ENCODE data around the gene PFKL. TPM values are rescaled to one million over a fixed set of nuclear protein-coding genes. Genes with fewer than 3 reads are reported as not detected.

PFKL gene
- total RNA-seq, 4 donors from 2014 or later: 94.6 to 155 (median 141) TPM

DNA sequence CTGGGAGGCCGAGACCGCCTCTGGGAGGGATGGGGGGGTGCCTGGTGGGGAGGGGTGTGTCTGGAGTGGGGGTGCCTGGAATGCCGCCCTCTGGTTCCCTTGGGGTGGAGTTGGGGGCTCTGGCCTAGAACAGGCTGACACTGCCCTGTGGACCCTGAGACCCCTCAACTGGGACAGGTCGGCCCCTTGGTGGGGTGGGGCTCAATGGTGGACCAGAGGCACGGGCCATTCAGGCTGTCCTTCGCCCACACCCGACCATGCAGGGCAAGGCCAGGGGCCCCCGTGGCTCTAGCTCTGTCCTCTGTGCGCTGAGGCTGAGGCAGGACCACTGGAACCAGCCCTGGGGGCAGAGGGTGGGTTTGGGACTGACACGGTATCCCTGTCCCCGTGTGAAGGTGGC is 14.7 kb downstream of the PFKL start:
- peak overlapping the region in 1 of 4 donors; percentile 74 for H3K27ac ChIP-seq
- 69 to 86% methylated on average over 8 to 11 of the region's 11 CpGs for WGBS, 2 donors
- no peaks in the 10 kb centered on the region for H3K27me3 ChIP-seq
- peaks cover 0 to 10% (median 0%) of the 10 kb centered on the region in 4 donors for H3K4me1 ChIP-seq
- H3K4me3 ChIP-seq: no peak overlapping the region
- TF ChIP-seq POLR2A (IDR thresholded peaks at IDR 0.05) (no peak), CTCF (IDR thresholded peaks at IDR 0.05) (no peak), EP300 (IDR thresholded peaks at IDR 0.05) (no peak)
- peaks cover 0 to 100% (median 21%) of the 10 kb centered on the region in 3 donors for H3K36me3 ChIP-seq
- no peak for DNase-seq (ENCODE audit: low spot score in 2 of 2)
- no peaks in the 10 kb centered on the region for H3K9me3 ChIP-seq

GRCh38 chr21:44315691-44316203 is 15.9 kb downstream of the PFKL start:
- no peak for DNase-seq (ENCODE audit: low spot score in 2 of 2)

GRCh38 chr21:44316277-44316900 is 16.5 kb downstream of the PFKL start:
- Histone ChIP-seq H3K36me3 (peaks cover 0 to 100% (median 15%) of the 10 kb centered on the region in 3 donors), H3K27me3 (no peaks in the 10 kb centered on the region), H3K4me3 (no peak overlapping the region), H3K9me3 (no peaks in the 10 kb centered on the region), H3K4me1 (peaks cover 0 to 6% (median 0%) of the 10 kb centered on the region in 4 donors), H3K27ac (peak overlapping the region; percentile 7 to 74 (median 38))
- no peak for TF ChIP-seq EP300 (IDR thresholded peaks at IDR 0.05)
- TF ChIP-seq CTCF (IDR thresholded peaks at IDR 0.05): no peak
- no peak for TF ChIP-seq POLR2A (IDR thresholded peaks at IDR 0.05)
- no peak for DNase-seq (ENCODE audit: low spot score in 2 of 2)
- 78 to 83% methylated on average over 14 to 26 of the region's 27 CpGs for WGBS, 2 donors

More at GRCh38 chr21:44315691-44316203, 15.9 kb downstream of the PFKL start:
- Histone ChIP-seq H3K36me3 (peaks cover 0 to 100% (median 20%) of the 10 kb centered on the region in 3 donors), H3K9me3 (no peaks in the 10 kb centered on the region), H3K4me1 (peaks cover 0 to 6% (median 0%) of the 10 kb centered on the region in 4 donors), H3K27ac (peak overlapping the region in 3 of 4 donors; percentile 30 to 74 (median 46)), H3K27me3 (no peaks in the 10 kb centered on the region), H3K4me3 (no peak overlapping the region)
- 91 to 94% methylated on average over 7 to 9 of the region's 16 CpGs for WGBS, 2 donors
- no peak for TF ChIP-seq EP300 (IDR thresholded peaks at IDR 0.05)
- TF ChIP-seq POLR2A (IDR thresholded peaks at IDR 0.05): no peak
- no peak for TF ChIP-seq CTCF (IDR thresholded peaks at IDR 0.05)

GRCh38 chr21:44317241-44317782 is 17.5 kb downstream of the PFKL start:
- WGBS, 2 donors: 46 to 52% methylated on average over 9 to 10 of the region's 19 CpGs

More at GRCh38 chr21:44317241-44317782, 17.5 kb downstream of the PFKL start:
- H3K4me3 ChIP-seq: no peak overlapping the region
- TF ChIP-seq POLR2A (IDR thresholded peaks at IDR 0.05): no peak
- TF ChIP-seq CTCF (IDR thresholded peaks at IDR 0.05): no peak
- no peak for TF ChIP-seq EP300 (IDR thresholded peaks at IDR 0.05)
- H3K36me3 ChIP-seq: peaks cover 0 to 100% (median 13%) of the 10 kb centered on the region in 3 donors
- H3K9me3 ChIP-seq: no peaks in the 10 kb centered on the region
- no peak for DNase-seq (ENCODE audit: low spot score in 2 of 2)
- H3K27me3 ChIP-seq: no peaks in the 10 kb centered on the region
- peak overlapping the region in 3 of 4 donors; percentile 5 to 74 (median 36) for H3K27ac ChIP-seq
- peaks cover 0 to 6% (median 0%) of the 10 kb centered on the region in 4 donors for H3K4me1 ChIP-seq

Data from tibial nerve (tissue), 4 donors.